Endothelial cell of umbilical vein (primary cell): ENCODE measurements around the gene THOP1. TPM values are rescaled to one million over a fixed set of nuclear protein-coding genes. Genes with fewer than 3 reads are reported as not detected.

Experiments used
- BruUV-seq: library from RNA; stranded (reverse); fragments of 400-500 nt; replicated peaks from 2 replicates; lab custom pipeline; 2021; lab: Mats Ljungman, UMichigan
- CTCF ChIA-PET: fragments of 300-600, 350-600 bp; sonication (Branson Sonifier 250); formaldehyde crosslinking; loops from one replicate; lab custom pipeline; 2021; ENCODE audit warnings: antibody characterized with exemption, inconsistent platforms; lab: Charles Lee
- POLR2A ChIA-PET: fragments of 300-600, 350-600 bp; sonication (Branson Sonifier 250); formaldehyde crosslinking; loops from one replicate; lab custom pipeline; 2021; ENCODE audit warnings: antibody characterized with exemption, inconsistent platforms; lab: Charles Lee
- DNase-seq: peaks from one replicate; pipeline ENCODE4 v3.0.0-alpha.2; 2011; ENCODE audit warnings: low read depth, low spot score
- FAIRE-seq: peaks from 2 replicates; lab custom pipeline; 2011; peaks lifted over from hg19 to GRCh38; lab: Jason Lieb, UNC
- H2AFZ ChIP-seq: 2 replicates; pipeline ENCODE4 v1.6.0; 2012; ENCODE audit warnings: low read depth, low read length, control low read depth, inconsistent platforms
- H3K27ac ChIP-seq: 2 replicates; pipeline ENCODE4 v1.5.1; 2011; ENCODE audit warnings: low read depth, mild to moderate bottlenecking, control low read depth, low read length, moderate library complexity; ENCODE audit not compliant: insufficient read depth
- H3K27me3 ChIP-seq, 2 experiments: 2 replicates each; pipeline versions ENCODE4 v1.6.0 to v1.6.1; 2011; ENCODE audit warnings: low read length in 2 of 2, mixed read lengths in 1 of 2; ENCODE audit not compliant: control insufficient read depth in 2 of 2, insufficient read depth in 2 of 2
- H3K36me3 ChIP-seq, 2 experiments: 2 replicates in 1 of 2; 3 replicates in 1 of 2; pipeline ENCODE4 v1.5.1; 2011; ENCODE audit warnings: low read length in 2 of 2, mild to moderate bottlenecking in 1 of 2, moderate library complexity in 1 of 2; ENCODE audit not compliant: control insufficient read depth in 2 of 2, insufficient read depth in 2 of 2; ENCODE audit errors: extremely low read depth in 1 of 2
- H3K4me1 ChIP-seq: 3 replicates; pipeline ENCODE4 v1.5.1; 2011; ENCODE audit warnings: mild to moderate bottlenecking, low read length; ENCODE audit not compliant: control insufficient read depth, insufficient read depth; ENCODE audit errors: extremely low read depth
- H3K4me2 ChIP-seq: 2 replicates; pipeline ENCODE4 v1.6.1; 2011; ENCODE audit warnings: low read length, control low read depth, mixed read lengths; ENCODE audit not compliant: insufficient read depth
- H3K4me3 ChIP-seq, 3 experiments: fragments of 200-600 bp in 1 of 3; sonication (generic), shearing (Covaris generic) in 1 of 3; replicated peaks in 1 of 3; 2 replicates each; pipeline ENCODE4 v1.5.1; 2011 to 2016; ENCODE audit warnings: control low read depth in 3 of 3, low read length in 3 of 3, mild to moderate bottlenecking in 2 of 3, inconsistent platforms in 1 of 3, low read depth in 1 of 3, moderate library complexity in 1 of 3; ENCODE audit not compliant: insufficient read depth in 1 of 3
- H3K79me2 ChIP-seq: 2 replicates; pipeline ENCODE4 v1.6.0; 2012; ENCODE audit warnings: low read length, inconsistent platforms; ENCODE audit not compliant: control insufficient read depth, insufficient read depth
- H3K9ac ChIP-seq: replicated peaks from 2 replicates; pipeline ENCODE3; 2011; ENCODE audit warnings: low read length, control low read depth; ENCODE audit not compliant: insufficient read depth; ENCODE audit errors: extremely low read depth
- H3K9me1 ChIP-seq: replicated peaks from 3 replicates; pipeline ENCODE4 v1.6.0; 2011; ENCODE audit warnings: mild to moderate bottlenecking, low read length; ENCODE audit not compliant: control insufficient read depth, insufficient read depth; ENCODE audit errors: extremely low read depth
- H3K9me3 ChIP-seq: replicated peaks from 2 replicates; pipeline ENCODE4 v1.5.1; 2012; ENCODE audit warnings: low read length, inconsistent platforms; ENCODE audit not compliant: control insufficient read depth, insufficient read depth
- H4K20me1 ChIP-seq: replicated peaks from 2 replicates; pipeline ENCODE3; 2011; ENCODE audit warnings: mild to moderate bottlenecking, low read length; ENCODE audit not compliant: control insufficient read depth, insufficient read depth; ENCODE audit errors: extremely low read depth
- EZH2 ChIP-seq: IDR thresholded peaks from 2 replicates; pipeline ENCODE4 v1.6.1; 2012; ENCODE audit warnings: borderline replicate concordance, low read depth, mild to moderate bottlenecking, moderate library complexity, low read length, inconsistent platforms; ENCODE audit not compliant: severe bottlenecking
- FOS ChIP-seq: IDR thresholded peaks from 2 replicates; pipeline ENCODE4 v1.6.1; 2011; ENCODE audit warnings: mild to moderate bottlenecking, low read length, moderate library complexity, borderline replicate concordance; ENCODE audit not compliant: insufficient read depth
- GATA2 ChIP-seq: IDR thresholded peaks from 2 replicates; pipeline ENCODE4 v1.7.0; 2011; ENCODE audit warnings: low read depth, mild to moderate bottlenecking, moderate library complexity, mixed read lengths, low read length; ENCODE audit not compliant: insufficient read length, insufficient read depth
- JUN ChIP-seq: IDR thresholded peaks from 2 replicates; pipeline ENCODE4 v1.6.1; 2011; ENCODE audit warnings: borderline replicate concordance, low read depth; ENCODE audit not compliant: insufficient read length, insufficient read depth
- MYC ChIP-seq: IDR thresholded peaks from one replicate; pipeline ENCODE4 v1.6.1; 2011; ENCODE audit warnings: mild to moderate bottlenecking, low read depth, low read length
- POLR2A ChIP-seq: IDR thresholded peaks from 2 replicates; pipeline ENCODE4 v1.6.1; 2012; ENCODE audit warnings: low read depth, mild to moderate bottlenecking, control low read depth, low read length
- POLR2AphosphoS5 ChIP-seq: IDR thresholded peaks from 2 replicates; pipeline ENCODE4 v1.6.1; 2012; ENCODE audit warnings: low read depth, mild to moderate bottlenecking, control low read depth, low read length, moderate library complexity; ENCODE audit not compliant: insufficient read depth
- dilution Hi-C: fragments of 300-500 bp; cut with MboI; formaldehyde crosslinking; loops from one replicate; pipeline ENCODE4 v1.15.0; 2019; ENCODE audit warnings: low sequenced_read_pairs; ENCODE audit not compliant: extremely low pct_ligation_motif_present
- intact Hi-C: fragments of 100-400 bp; cut with micrococcal nuclease; formaldehyde crosslinking; loops from one replicate; pipeline ENCODE4 v1.10.0; 2022
- polyA plus RNA-seq, 4 experiments: library from polyadenylated mRNA; depleted of rRNA in 3 of 4; stranded (reverse) in 3 of 4; unstranded in 1 of 4; fragments of >200 nt; gene quantifications; 2 replicates each; pipeline versions ENCODE4 v1.2.1 to v1.2.3, GENCODE V29; 2011 to 2012; ENCODE audit warnings: missing spikeins in 1 of 4
- total RNA-seq: library from RNA; stranded (reverse); gene quantifications from 2 replicates; pipeline ENCODE4 v1.2.3, GENCODE V29; 2021
- TF ChIP-seq, protein P1 (sequence below), 2 donors: IDR thresholded peaks; 1 replicate in 1 of 2; 2 replicates in 1 of 2; pipeline ENCODE4 v1.5.1; 2011; ENCODE audit warnings: low read length in 2 of 2, mild to moderate bottlenecking in 2 of 2, moderate library complexity in 2 of 2, control low read depth in 1 of 2, inconsistent platforms in 1 of 2, low read depth in 1 of 2; ENCODE audit not compliant: insufficient read depth in 1 of 2; ENCODE audit errors: extremely low read depth in 1 of 2
- TF ChIP-seq, protein P2 (sequence below): IDR thresholded peaks from 2 replicates; pipeline ENCODE4 v1.6.1; 2011; ENCODE audit not compliant: insufficient read depth, insufficient read length

Gene THOP1
- total and polyA plus RNA-seq, 2 donors (not counting 3 experiments of a cell fraction or from before 2014, with no cell fraction given) = 88.0 to 115 TPM

DNA sequence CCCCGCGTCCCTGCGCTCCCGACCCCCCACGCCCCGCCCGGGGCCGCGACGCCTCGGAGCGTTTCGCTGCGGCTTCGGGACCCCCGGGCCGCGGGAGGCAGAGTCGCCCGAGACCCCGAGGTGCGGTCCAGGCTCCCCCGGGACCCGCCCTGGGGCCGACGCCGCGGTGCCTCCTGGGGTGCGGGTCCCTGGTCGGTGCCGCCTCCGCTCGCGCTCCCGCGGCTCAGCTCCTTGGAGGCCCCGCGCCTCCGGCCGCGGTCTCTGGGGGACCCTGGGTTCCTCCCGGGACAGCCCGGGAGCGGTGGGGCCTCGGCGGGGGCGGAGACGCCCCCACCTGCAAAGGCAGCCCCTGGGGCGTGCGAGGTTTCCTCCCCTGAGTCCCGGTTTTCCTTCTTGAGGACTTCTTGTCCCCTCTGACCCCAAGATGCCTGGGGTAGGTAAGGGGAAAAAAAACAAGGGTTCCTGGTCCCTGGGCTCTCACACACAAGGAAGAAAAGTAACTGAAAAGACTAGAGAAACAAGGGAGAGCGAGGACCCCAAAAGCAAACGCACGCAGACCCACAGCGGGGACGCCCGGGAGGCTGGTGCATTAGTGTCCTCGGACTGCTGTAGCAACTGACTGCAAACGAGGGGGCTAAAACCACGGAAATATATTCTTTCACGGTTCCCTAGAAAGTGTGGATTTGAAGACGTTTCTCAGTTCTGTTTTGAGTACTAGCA, 56.7 kb downstream of the THOP1 start:
- DNase-seq (no peak), FAIRE-seq (no peak)
- intact Hi-C loops = loop anchor here (1.0 to 2.0 kb wide), 3 partner anchors 31 to 109 kb away; partner anchors contain the start of gene ZNF57
- ChIA-PET CTCF (interaction anchor here (1.0 to 1.5 kb wide), 11 partner anchors 9 to 193 kb away, joined by 3 to 6 read pairs (median 3); partner anchors contain the start of genes SGTA and ZNF554), POLR2A (interaction anchor here (0.6 kb wide), 1 partner anchor 109 kb away, joined by 3 read pairs; no protein-coding TSS in a partner anchor)
- Histone ChIP-seq H3K79me2 (peaks cover 18% of the 10 kb centered on the region), H3K9me1 (no peaks in the 10 kb centered on the region), H3K9ac (peak overlapping the region; percentile 74), H3K36me3 (no peaks in the 10 kb centered on the region), H3K27me3 (no peaks in the 10 kb centered on the region), H3K4me3 (peak overlapping the region; percentile 67 to 86 (median 84)), H3K9me3 (no peaks in the 10 kb centered on the region), H3K4me2 (peak overlapping the region; percentile 85), H4K20me1 (no peaks in the 10 kb centered on the region), H3K27ac (no peak overlapping the region), H2AFZ (peak overlapping the region; percentile 98), H3K4me1 (peaks cover 5% of the 10 kb centered on the region)
- no TSS peak for BruUV-seq
- dilution Hi-C loops = no loop called here
- no peak for TF ChIP-seq POLR2AphosphoS5
- no peak for TF ChIP-seq MYC
- no peak for TF ChIP-seq GATA2
- TF ChIP-seq, protein P1, sequence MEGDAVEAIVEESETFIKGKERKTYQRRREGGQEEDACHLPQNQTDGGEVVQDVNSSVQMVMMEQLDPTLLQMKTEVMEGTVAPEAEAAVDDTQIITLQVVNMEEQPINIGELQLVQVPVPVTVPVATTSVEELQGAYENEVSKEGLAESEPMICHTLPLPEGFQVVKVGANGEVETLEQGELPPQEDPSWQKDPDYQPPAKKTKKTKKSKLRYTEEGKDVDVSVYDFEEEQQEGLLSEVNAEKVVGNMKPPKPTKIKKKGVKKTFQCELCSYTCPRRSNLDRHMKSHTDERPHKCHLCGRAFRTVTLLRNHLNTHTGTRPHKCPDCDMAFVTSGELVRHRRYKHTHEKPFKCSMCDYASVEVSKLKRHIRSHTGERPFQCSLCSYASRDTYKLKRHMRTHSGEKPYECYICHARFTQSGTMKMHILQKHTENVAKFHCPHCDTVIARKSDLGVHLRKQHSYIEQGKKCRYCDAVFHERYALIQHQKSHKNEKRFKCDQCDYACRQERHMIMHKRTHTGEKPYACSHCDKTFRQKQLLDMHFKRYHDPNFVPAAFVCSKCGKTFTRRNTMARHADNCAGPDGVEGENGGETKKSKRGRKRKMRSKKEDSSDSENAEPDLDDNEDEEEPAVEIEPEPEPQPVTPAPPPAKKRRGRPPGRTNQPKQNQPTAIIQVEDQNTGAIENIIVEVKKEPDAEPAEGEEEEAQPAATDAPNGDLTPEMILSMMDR (IDR thresholded peaks at IDR 0.05; ENCODE audit: extremely low read depth in 1 of 2, insufficient read depth in 1 of 2, low read depth in 1 of 2, low read length in 2 of 2) = no peak
- no peak for TF ChIP-seq JUN
- no peak for TF ChIP-seq FOS
- TF ChIP-seq EZH2 = no peak
- TF ChIP-seq, protein P2, sequence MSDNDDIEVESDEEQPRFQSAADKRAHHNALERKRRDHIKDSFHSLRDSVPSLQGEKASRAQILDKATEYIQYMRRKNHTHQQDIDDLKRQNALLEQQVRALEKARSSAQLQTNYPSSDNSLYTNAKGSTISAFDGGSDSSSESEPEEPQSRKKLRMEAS = no peak
- no peak for TF ChIP-seq POLR2A
